ENCODE data around the gene TTN. TPM values are rescaled to one million over a fixed set of nuclear protein-coding genes. Genes with fewer than 3 reads are reported as not detected.

TTN gene
- total and polyA plus RNA-seq, 4 donors = 0.53 to 47.4 (median 19.7) TPM

DNA sequence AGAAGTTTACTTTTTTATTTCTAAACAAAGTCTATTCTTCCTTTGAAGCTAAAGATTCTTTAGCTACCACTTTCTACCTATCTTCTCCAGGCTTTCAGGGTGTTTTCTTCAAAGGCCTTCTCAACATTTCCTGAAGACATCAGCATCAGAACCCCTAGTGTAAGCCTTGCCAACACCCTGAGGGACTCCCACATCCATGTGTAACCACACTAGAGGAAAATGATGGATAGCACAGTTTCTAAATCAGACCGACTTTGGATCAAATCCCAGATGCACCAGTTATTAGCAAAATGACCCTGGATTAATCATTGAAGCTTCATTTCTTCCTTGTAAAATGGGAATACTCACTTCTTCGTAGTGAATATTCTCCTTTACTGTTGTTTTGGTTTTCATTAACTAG lies 4.7 kb upstream of the TTN start:
- Histone ChIP-seq H3K27ac (ENCODE audit: low read depth in 1 of 2, low read length in 1 of 2) (no peak overlapping the region), H3K9me3 (ENCODE audit: control insufficient read depth in 4 of 4, insufficient read depth in 3 of 4, low read length in 3 of 4) (no peaks in the 10 kb centered on the region), H3K4me1 (ENCODE audit: control insufficient read depth in 5 of 5, insufficient read depth in 5 of 5, low read length in 5 of 5) (peaks cover 0 to 10% (median 0%) of the 10 kb centered on the region in 5 donors), H3K4me3 (no peak overlapping the region), H3K27me3 (ENCODE audit: control insufficient read depth in 3 of 3, insufficient read depth in 3 of 3, low read length in 2 of 3) (no peaks in the 10 kb centered on the region), H3K36me3 (ENCODE audit: control insufficient read depth in 4 of 4, insufficient read depth in 4 of 4, low read length in 4 of 4) (no peaks in the 10 kb centered on the region), H3K9ac (ENCODE audit: insufficient read depth in 1 of 2, low read length in 2 of 2) (no peak overlapping the region)
- TF ChIP-seq CTCF (IDR thresholded peaks at IDR 0.05; ENCODE audit: control extremely low read depth, extremely low read depth) = no peak
- 81 to 84% methylated on average over 2 of the region's 2 CpGs for whole genome bisulfite sequencing, 2 donors
- ATAC-seq (ENCODE audit: insufficient read depth, low FRiP score) (no peak), DNase-seq (no peak)

- Histone ChIP-seq H3K27me3 (ENCODE audit: control insufficient read depth in 3 of 3, insufficient read depth in 3 of 3, low read length in 2 of 3) (no peaks in the 10 kb centered on the region), H3K4me1 (ENCODE audit: control insufficient read depth in 5 of 5, insufficient read depth in 5 of 5, low read length in 5 of 5) (peaks cover 0 to 10% (median 0%) of the 10 kb centered on the region in 5 donors), H3K9me3 (ENCODE audit: control insufficient read depth in 4 of 4, insufficient read depth in 3 of 4, low read length in 3 of 4) (no peaks in the 10 kb centered on the region), H3K9ac (ENCODE audit: insufficient read depth in 1 of 2, low read length in 2 of 2) (no peak overlapping the region), H3K4me3 (no peak overlapping the region), H3K36me3 (ENCODE audit: control insufficient read depth in 4 of 4, insufficient read depth in 4 of 4, low read length in 4 of 4) (no peaks in the 10 kb centered on the region), H3K27ac (ENCODE audit: low read depth in 1 of 2, low read length in 1 of 2) (no peak overlapping the region)
- DNase-seq (no peak), ATAC-seq (ENCODE audit: insufficient read depth, low FRiP score) (no peak)
- 88 to 94% methylated on average over 2 of the region's 2 CpGs for WGBS, 2 donors
- no peak for TF ChIP-seq CTCF (IDR thresholded peaks at IDR 0.05; ENCODE audit: control extremely low read depth, extremely low read depth)
Measured at GRCh38 chr2:178811045-178811444, 3.8 kb upstream of the TTN start.

GRCh38 chr2:178810422-178810821 lies 3.2 kb upstream of the TTN start:
- WGBS, 2 donors = 91 to 94% methylated on average over 5 of the region's 5 CpGs
- Histone ChIP-seq H3K9ac (ENCODE audit: insufficient read depth in 1 of 2, low read length in 2 of 2) (no peak overlapping the region), H3K27ac (ENCODE audit: low read depth in 1 of 2, low read length in 1 of 2) (peak overlapping the region in 1 of 2 donors; percentile 45), H3K4me3 (no peak overlapping the region), H3K36me3 (ENCODE audit: control insufficient read depth in 4 of 4, insufficient read depth in 4 of 4, low read length in 4 of 4) (no peaks in the 10 kb centered on the region), H3K27me3 (ENCODE audit: control insufficient read depth in 3 of 3, insufficient read depth in 3 of 3, low read length in 2 of 3) (no peaks in the 10 kb centered on the region), H3K9me3 (ENCODE audit: control insufficient read depth in 4 of 4, insufficient read depth in 3 of 4, low read length in 3 of 4) (no peaks in the 10 kb centered on the region), H3K4me1 (ENCODE audit: control insufficient read depth in 5 of 5, insufficient read depth in 5 of 5, low read length in 5 of 5) (peaks cover 0 to 10% (median 0%) of the 10 kb centered on the region in 5 donors)
- DNase-seq = no peak
- TF ChIP-seq CTCF (IDR thresholded peaks at IDR 0.05; ENCODE audit: control extremely low read depth, extremely low read depth) = no peak
- ATAC-seq (ENCODE audit: insufficient read depth, low FRiP score) = no peak

DNA sequence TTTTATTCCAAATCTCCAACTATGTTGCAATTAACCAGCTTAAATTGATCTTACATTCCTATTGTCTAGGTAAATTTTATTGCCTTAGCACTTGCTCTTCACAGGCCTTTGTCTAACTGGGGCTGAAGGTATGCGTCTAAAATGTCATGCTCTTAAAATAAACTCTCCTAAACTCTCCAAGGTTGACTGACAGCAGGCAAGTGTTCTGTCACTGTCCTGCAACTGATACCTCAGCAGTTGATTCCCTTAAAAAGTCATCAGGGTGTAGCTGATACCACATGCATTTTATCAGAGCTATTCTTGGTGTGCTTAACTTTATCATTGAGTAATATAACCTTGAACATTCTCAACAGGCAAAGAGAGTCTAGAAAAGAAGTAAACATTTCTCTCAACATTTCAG lies 680 bp downstream of the TTN start:
- no peak for ATAC-seq (ENCODE audit: insufficient read depth, low FRiP score)
- peaks cover 0 to 5% (median 0%) of the 10 kb centered on the region in 5 donors for H3K4me1 ChIP-seq (ENCODE audit: control insufficient read depth in 5 of 5, insufficient read depth in 5 of 5, low read length in 5 of 5)
- 90 to 95% methylated on average over 1 of the region's 1 CpG for WGBS, 2 donors
- no peak for DNase-seq
- H3K27ac ChIP-seq (ENCODE audit: low read depth in 1 of 2, low read length in 1 of 2) = no peak overlapping the region
- no peak overlapping the region for H3K4me3 ChIP-seq
- H3K27me3 ChIP-seq (ENCODE audit: control insufficient read depth in 3 of 3, insufficient read depth in 3 of 3, low read length in 2 of 3) = no peaks in the 10 kb centered on the region
- TF ChIP-seq CTCF (IDR thresholded peaks at IDR 0.05; ENCODE audit: control extremely low read depth, extremely low read depth) = no peak
- H3K9me3 ChIP-seq (ENCODE audit: control insufficient read depth in 4 of 4, insufficient read depth in 3 of 4, low read length in 3 of 4) = no peaks in the 10 kb centered on the region
- no peak overlapping the region for H3K9ac ChIP-seq (ENCODE audit: insufficient read depth in 1 of 2, low read length in 2 of 2)
- H3K36me3 ChIP-seq (ENCODE audit: control insufficient read depth in 4 of 4, insufficient read depth in 4 of 4, low read length in 4 of 4) = peaks cover 0 to 14% (median 0%) of the 10 kb centered on the region in 4 donors
